ENCODE results near the gene DYSF. TPM values are rescaled to one million over a fixed set of nuclear protein-coding genes. Genes with fewer than 3 reads are reported as not detected.

The DYSF gene
- total RNA-seq, 1 experiment from 2014 or later: 5.5 TPM

GRCh38 chr2:71532327-71532726, 79.0 kb downstream of the DYSF start:
- no peaks in the 10 kb centered on the region for H3K79me2 ChIP-seq (ENCODE audit: insufficient read depth, low read length)
- peaks cover 3% of the 10 kb centered on the region for H3K27me3 Mint-ChIP-seq (ENCODE audit: low read depth)
- H4K20me1 ChIP-seq (ENCODE audit: control insufficient read depth, insufficient read depth, insufficient read length): no peaks in the 10 kb centered on the region
- H2BK20ac ChIP-seq (ENCODE audit: low read depth, low read length, poor library complexity, severe bottlenecking): no peak overlapping the region
- H3K18ac ChIP-seq (ENCODE audit: insufficient read length, low read depth, low read length): no peak overlapping the region
- H3K14ac ChIP-seq (ENCODE audit: insufficient read depth, low read length): no peak overlapping the region
- no peak overlapping the region for H4K5ac ChIP-seq (ENCODE audit: insufficient read length, low read depth, low read length)
- H2BK5ac ChIP-seq (ENCODE audit: insufficient read length, low read length): no peak overlapping the region
- H3K23me2 ChIP-seq (ENCODE audit: insufficient read length, low read depth, low read length, poor library complexity, severe bottlenecking): no peaks in the 10 kb centered on the region
- H3K4ac ChIP-seq (ENCODE audit: low read depth, low read length): no peak overlapping the region
- no peak overlapping the region for H4K8ac ChIP-seq (replicated peaks; ENCODE audit: insufficient read length, low read depth, low read length)
- WGBS (ENCODE audit: extremely low coverage, insufficient read length, low lambda C conversion rate): no CpG with 5 or more reads among the region's 2 CpGs
- H3K36me3 Mint-ChIP-seq (ENCODE audit: insufficient read depth in 1 of 3, low read depth in 3 of 3): peaks cover 0 to 2% (median 0%) of the 10 kb centered on the region in 3 experiments; a peak in 2 of 7 replicates
- H3K4me3 Mint-ChIP-seq: no peak overlapping the region
- no peak overlapping the region for H3K27ac Mint-ChIP-seq
- H4K91ac ChIP-seq (ENCODE audit: insufficient read length, low read depth, low read length): no peak overlapping the region
- H3K79me1 ChIP-seq (ENCODE audit: insufficient read depth, low read depth, low read length, poor library complexity, severe bottlenecking): no peaks in the 10 kb centered on the region
- H3K27me3 ChIP-seq (ENCODE audit: insufficient read depth, low read length): no peaks in the 10 kb centered on the region
- H2AFZ ChIP-seq (ENCODE audit: low read length): no peak overlapping the region
- no peak overlapping the region for H2AK5ac ChIP-seq (ENCODE audit: insufficient read length, low read length)
- no peak overlapping the region for H3T11ph ChIP-seq (ENCODE audit: low read length)
- no peaks in the 10 kb centered on the region for H3K9me3 ChIP-seq (ENCODE audit: control insufficient read depth, low read depth, low read length)
- H3K56ac ChIP-seq (ENCODE audit: insufficient read length, low read depth, low read length): no peak overlapping the region
- DNase-seq: peak; percentile 18
- H3K27ac ChIP-seq (ENCODE audit: insufficient read length, low read depth, low read length): no peak overlapping the region
- H2BK120ac ChIP-seq (ENCODE audit: low read depth, low read length, poor library complexity, severe bottlenecking): no peak overlapping the region
- H2BK12ac ChIP-seq (ENCODE audit: insufficient read length, low read depth, low read length): no peak overlapping the region
- H3K9ac ChIP-seq (ENCODE audit: extremely low read depth, insufficient read length, low read length): no peak overlapping the region
- no peak overlapping the region for H2BK15ac ChIP-seq (ENCODE audit: low read depth, low read length)
- no peak for TF ChIP-seq CTCF (conservative IDR thresholded peaks at IDR 0.05)
- H3K4me1 ChIP-seq (ENCODE audit: insufficient read depth, low read length): no peaks in the 10 kb centered on the region; the same call in 1 of the 2 replicates
- no peak overlapping the region for H3K23ac ChIP-seq (ENCODE audit: insufficient read length, low read depth, low read length)
- no peak overlapping the region for H3K4me2 ChIP-seq (ENCODE audit: insufficient read depth, insufficient read length, low read length)
- H3K9me3 Mint-ChIP-seq: no peaks in the 10 kb centered on the region
- H3K4me1 Mint-ChIP-seq: peaks cover 18 to 23% of the 10 kb centered on the region in 2 experiments

Data from H9 (cell line).